LHCN-M2 (cell line): ENCODE measurements around the gene AFF3. TPM values are rescaled to one million over a fixed set of nuclear protein-coding genes. Genes with fewer than 3 reads are reported as not detected.

Source experiments
- DNase-seq: peaks from one replicate; pipeline ENCODE4 v3.0.0-alpha.2; 2012; ENCODE audit warnings: low read depth
- total RNA-seq: library from RNA; depleted of rRNA; stranded (reverse); fragments of >200 nt; gene quantifications from 2 replicates; pipeline ENCODE4 v1.2.3, GENCODE V29; 2014

The AFF3 gene
- total RNA-seq, 1 experiment from 2014 or later = under 0.01 TPM

DNA sequence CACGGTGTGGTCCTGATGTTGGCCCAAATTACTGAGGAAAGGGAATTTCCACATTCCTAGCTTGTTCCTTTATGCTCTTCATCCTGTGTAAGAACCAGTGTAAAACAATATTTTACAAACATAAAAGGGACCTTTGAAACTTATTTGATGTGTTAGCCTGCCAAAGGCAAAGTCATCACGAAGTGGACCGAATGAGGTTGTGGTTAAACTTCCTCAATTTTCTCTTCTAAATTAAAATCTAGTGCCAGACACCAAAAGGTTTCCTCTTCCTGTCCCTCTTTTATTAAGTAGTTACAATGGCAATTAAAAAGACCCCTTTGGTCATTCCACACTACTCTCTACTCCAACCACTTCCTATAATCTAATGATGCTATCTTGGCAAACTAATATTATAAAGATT, 279.8 kb downstream of the AFF3 start:
- no peak for DNase-seq

DNA sequence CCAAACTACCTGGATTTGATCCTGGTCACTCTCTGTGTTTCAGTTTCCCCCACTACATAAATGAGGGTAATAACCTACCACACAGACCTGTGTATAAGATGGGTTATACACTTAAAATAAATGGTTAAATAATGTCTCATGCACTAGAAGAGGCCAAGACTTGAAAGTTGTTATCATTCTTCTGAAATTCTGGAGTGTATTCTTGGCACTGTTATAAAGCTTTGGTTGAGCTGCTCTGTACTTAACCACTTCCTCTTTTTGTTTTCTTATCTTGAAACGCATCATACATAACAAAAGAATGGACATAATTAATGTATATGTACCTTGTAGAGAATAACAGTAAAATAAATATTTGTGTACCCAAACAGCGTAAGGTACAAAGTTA, 281.0 kb downstream of the AFF3 start:
- DNase-seq = no peak

DNA sequence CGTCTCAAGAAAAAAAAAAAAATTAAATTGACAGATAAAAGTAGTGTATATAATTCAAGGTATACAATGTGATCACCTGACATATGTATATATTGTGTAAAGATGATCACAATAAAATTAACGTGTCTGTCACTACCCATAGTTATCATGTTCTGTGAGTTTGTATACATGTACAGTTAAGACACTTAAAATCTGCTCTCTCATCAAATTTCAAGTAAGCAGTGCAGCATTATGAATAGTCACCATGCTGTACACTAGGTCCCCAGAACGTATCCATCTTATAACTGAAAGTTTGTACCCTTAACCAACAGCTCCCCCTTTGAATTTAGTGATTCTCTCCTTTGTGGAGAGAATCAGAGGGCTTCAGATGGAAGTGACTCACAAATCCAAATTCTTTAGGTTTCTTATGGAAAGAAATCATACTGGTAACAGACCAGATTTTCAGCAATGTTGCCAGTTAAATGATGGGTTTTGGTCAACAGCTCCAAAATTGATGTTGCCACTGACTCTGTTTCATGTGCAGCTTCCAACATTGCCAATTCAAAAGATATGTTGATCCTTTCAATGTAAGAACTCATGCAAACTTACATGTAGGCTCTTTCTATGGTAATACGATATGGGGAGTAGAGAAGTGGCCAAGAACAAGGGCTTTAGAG, 281.5 kb downstream of the AFF3 start:
- DNase-seq = no peak

DNA sequence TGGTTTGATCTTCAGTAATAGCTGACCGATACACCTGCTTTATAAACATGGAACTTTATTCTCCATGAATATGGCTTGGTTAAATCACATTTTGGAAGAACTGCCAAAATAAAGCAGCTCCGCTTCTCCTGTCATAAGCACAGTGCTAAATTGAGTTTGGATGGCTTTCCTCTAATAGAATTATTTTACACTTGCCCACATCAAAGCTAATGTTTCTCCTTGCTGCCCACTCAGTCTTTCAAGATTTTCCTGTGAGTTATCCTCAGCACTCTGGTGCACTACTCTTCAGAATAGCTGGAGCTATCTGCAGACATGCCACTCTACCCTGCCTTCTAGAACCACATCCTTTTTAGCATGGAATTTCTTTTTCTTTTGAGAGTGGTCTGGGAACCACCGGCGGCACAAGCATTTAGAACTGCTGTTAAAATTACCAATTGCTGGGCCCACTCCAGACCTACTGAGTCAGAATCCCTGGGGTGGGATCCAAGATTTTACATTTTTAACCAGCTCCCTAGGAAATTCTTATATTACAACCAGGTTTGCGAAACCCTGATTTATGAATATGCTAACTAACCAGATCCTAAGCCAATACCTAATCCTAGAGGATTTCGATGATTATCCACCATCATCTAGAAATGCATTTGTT, 283.3 kb downstream of the AFF3 start:
- DNase-seq = no peak

DNA sequence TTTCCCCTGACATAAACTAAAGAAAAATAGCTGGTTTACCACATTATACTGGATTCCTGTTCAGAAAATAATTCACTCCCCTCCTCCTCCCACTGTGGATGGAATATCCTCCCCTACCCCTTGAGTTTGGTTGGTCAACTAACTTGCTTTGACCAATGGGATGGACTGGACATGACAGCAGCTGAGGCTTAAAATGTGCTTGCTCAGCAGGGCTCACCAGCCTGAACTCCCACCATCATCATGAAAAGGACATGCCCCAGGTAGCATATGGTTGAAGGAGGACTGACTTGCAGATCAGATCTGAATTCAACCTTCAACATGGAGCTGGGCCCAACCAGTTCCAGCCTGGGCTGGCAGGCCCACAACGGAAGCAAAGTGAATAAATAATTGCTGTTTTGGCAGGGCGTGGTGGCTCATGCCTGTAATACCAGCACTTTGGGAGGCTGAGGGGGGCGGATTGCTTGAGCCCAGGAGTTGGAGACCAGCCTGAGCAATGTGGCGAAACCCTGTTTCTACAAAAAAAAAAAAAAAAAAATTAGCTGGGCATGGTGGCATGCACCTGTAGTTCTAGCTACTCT, 284.4 kb downstream of the AFF3 start:
- no peak for DNase-seq

DNA sequence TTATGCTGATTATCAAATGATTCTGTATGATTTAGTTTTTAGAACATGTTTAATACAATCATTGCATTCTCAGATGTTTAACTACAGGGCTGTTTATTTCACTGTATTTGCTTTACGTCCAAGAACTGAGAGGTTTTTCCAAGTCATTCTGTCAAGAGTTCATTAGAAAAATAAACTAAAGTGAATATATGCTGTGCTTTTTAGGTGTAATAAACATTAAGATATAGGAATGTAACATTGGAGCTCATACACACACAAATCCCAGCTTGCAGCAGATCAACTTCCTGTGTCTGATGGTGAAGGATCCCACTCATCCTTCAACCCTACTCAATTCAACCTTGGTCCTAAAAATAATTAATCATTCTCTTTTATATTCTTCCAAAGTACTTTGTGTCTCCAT, 285.0 kb downstream of the AFF3 start:
- DNase-seq = no peak

DNA sequence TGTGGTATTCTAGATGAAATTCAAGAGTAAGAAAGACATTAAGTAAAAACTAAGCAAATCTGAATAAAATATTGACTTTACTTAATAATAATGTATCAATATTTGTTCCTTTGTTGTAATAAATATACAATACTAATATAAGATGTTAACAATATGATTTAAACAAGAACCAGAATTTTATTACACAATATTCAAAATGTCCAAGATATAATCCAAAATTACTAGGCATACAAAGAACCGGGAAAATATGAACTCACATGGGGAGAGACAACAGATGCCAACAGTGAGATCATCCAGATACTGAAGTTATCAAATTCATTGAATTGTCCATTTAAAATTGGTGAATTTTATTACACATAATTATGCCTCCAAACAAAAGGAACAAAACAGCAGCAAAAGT, 286.3 kb downstream of the AFF3 start:
- DNase-seq = no peak

DNA sequence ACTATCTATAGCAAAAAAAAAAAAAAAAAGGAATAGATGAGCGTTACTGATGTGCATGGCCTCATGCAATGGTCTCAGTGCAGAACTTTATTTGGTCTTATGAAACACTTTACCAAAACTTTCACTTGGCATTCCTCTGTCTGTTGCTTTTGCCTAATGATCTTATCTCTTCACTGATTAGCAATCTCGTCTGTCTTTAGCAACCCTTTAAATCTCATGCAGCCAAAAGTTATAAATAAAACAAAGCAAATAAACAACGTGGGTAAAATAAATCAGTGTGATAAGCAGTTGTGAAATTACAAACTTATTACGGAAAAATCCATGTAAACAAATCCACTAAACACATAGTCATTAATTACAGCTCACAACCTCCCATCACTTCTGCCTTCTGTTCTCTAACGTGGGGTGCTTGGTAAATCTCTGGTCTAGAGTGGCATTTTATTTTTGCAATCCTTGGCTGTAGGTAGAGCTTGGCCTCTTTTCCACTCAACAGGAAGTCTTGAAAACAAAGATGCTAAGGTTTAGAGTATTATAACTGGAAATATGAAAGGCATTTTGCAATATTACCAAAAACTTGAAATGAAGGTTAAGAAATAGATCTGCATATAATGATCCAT, 288.0 kb downstream of the AFF3 start:
- DNase-seq = no peak

DNA sequence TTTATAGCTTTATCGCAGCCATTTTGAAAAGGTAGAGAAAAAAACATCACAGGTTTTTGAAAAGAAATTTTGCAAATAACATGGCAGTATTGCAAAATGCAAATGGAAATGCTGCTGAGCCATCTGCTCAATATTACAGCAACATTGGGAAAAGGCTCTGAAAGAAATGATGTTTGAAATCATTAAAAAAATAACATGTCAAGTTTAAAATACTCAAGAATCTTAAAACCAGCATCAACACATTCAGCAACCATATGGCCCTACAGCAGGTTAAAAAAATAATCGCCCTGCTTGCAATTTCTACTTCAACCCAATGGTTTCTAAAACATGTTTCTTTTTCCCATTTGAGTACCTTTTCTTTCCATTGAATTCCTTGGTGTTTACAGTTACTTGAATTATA, 289.4 kb downstream of the AFF3 start:
- DNase-seq = no peak

DNA sequence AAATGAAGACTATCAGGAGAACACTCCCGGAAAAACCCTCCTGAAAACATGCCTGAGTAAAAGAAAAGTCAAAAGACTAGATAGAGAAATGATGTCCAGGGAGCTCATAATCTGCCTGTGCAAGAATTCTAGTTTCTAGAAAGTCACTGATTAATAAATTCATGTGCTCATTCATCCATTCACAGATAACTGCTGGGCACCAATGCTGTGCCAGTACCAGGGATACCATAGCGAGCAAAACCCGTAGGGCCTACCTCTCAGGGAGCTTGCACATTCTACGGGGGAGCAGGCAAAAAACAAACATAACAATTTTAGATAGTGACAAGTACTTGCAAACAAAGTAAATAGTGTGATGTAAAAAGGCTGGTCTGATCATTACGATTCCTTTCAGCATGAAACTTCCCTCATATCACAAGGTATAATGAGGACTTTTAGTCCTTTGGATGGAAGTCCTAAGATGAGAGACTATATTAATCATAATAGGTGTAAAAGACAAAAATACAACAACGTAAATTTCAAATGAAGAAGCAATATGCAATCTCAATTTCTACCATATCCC, 289.9 kb downstream of the AFF3 start:
- no peak for DNase-seq

DNA sequence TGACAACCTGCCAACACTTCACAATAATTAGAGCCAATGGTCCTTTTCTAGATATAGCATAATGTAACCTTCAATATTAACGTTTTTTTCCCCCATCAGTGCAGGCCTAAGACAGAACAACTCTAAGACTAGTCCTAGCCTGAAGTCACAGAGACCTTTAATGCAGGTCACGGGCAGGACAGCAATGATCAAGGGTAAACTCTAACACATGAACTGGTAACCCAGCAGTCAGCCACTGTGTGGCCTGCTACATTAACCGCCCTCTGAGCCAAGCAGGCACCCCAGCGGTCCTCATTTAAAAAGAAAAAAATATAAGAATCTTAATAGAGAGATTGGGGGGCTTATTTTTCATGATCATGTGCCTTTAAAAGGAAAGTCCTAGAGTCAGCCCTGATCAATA, 290.6 kb downstream of the AFF3 start:
- DNase-seq = no peak

DNA sequence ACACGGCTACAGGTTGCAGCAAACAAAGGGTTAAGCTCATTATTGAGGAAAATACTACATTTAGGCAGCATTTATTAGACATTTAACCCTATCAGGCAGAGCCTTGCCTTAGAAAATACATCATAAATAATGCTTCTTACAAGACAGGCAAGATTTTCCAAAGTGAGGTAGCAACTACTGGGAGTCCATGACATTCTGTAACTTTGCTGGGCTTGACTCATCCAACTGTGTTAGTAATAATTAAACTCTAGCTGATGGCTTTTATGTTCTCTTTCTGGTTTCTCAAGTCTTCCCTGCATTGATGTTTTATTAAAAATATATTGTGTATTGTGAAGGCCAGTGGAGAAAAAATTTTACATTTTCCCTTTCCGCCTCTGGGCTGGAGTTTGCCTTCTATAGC, 291.3 kb downstream of the AFF3 start:
- no peak for DNase-seq

DNA sequence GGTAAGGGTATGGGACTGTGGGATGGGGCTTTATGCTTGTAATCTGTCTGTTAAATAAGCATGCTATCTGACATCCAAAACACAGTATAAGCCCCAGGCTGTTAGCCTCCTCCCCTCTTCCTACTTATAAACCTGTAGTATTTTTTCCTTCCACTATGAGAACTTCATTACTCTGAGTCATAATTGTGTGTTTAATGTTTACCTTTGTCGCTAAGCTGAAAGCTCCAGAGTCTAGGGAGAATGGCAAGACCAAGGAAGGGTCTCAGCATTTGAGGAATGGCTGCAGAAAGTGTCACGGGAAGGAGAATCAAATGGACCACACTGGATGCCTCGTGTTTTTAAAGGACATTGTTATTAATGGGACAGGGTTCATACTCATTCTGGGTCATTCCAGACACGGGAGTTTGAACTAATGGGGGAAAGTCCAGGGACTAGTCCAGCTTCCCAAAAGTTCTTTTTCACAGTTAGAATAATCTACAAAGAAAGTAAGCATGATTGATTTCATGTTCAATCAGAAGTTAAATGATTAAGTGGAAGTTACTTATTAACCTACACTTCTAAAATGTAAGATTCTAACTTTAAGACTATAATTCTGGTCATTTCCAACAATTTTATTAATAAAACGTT, 292.2 kb downstream of the AFF3 start:
- DNase-seq = no peak

DNA sequence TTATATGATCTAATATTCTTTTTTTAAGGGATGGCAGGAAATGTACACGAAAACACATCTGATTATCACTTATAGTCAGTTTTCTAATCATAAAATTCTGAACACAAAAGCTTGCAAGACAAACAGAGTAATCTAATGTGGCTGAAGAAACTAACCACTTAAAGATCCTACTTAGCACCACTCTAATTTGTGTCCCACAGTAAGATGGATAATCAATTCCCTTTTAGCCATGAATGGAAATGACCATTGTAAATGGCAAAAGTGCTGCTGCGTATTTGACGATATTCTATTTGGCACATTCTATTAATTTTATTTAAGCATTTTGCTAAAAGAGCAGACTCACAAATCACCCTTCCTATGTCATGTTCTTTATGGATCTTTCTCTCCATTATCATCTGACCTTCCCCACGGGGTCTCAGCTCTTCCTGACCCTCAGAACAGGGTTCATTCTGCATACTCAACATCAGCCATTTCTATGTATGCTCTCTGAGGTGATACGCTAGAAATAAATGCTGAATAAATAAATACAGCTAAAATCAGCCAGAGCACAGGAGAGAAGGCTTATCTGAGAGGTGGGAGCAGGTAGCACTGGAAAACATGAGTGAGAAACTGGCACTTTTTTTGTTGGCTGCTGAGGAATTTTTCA, 295.8 kb downstream of the AFF3 start:
- no peak for DNase-seq

DNA sequence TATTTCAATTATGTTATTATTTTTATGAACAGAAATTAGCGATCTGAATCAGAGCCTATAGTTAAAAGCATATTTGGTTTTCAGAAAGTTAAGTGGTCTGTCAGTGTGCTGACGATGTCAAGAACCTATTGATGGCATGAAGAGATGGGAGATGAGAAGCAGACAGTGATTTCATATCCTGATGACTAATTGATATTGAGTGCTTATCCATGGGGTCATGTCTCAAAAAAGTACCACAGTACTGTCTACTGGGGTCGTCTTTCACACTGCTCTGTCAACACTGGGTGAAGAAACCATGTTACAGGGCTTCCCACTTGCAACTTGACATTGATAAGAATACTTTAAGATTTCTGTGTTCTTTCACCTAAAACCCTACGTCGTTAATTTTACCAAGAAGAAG, 297.1 kb downstream of the AFF3 start:
- DNase-seq = no peak

DNA sequence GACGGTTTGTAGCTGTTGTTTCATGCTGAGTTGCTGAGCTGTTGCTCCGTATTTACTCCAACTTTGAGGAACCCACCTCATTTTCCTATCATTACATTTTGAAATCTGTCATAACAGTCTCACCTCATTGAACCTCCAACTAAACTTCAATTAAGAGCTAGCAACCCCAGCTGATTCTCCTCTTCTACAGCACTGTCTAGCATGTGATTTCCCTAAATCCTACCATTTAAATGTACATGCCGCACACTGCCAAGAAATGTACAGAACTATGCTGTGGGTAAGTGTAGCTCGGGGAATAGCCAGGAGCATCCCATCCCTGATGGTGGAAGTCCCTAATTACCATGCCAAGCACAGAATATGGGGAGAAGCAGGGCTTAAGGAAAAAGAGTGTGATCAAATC, 299.9 kb downstream of the AFF3 start:
- no peak for DNase-seq

DNA sequence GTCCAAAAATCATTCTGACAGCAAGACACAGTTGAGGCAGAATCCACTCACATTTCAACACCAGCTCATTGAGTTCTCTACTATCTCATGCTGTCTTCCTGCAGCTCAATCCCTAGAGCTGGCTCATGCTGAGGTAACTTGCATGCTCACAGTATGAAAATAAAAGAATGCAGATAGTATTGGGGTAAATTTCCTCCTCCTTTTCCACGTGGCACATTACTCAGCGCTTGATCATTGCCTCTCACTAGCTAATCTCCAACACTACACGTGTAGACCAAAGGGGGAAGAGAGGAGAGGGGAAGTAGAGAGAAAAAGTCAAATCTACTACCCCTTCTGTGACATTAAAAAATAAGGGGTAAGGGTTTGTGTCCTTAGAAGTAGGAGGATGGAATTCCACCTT, 300.6 kb downstream of the AFF3 start:
- no peak for DNase-seq

DNA sequence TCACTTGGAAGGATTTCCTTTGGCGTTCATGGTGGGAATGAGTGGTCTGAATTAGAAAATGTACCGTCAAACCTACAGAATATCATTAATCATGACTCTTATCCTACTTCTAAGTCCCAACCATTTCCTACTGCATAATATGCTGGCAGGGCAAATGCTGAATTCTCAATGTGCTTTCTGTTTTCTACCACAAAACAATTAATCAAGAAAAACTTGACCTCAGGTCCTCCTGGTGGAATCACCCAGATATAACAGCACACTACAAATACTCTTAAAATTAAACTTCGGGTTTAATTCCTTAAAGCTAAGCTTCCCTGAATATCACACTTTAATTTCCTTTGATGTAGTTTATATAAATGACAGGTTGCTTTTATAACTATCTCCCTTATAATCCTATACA, 301.6 kb downstream of the AFF3 start:
- DNase-seq = no peak

DNA sequence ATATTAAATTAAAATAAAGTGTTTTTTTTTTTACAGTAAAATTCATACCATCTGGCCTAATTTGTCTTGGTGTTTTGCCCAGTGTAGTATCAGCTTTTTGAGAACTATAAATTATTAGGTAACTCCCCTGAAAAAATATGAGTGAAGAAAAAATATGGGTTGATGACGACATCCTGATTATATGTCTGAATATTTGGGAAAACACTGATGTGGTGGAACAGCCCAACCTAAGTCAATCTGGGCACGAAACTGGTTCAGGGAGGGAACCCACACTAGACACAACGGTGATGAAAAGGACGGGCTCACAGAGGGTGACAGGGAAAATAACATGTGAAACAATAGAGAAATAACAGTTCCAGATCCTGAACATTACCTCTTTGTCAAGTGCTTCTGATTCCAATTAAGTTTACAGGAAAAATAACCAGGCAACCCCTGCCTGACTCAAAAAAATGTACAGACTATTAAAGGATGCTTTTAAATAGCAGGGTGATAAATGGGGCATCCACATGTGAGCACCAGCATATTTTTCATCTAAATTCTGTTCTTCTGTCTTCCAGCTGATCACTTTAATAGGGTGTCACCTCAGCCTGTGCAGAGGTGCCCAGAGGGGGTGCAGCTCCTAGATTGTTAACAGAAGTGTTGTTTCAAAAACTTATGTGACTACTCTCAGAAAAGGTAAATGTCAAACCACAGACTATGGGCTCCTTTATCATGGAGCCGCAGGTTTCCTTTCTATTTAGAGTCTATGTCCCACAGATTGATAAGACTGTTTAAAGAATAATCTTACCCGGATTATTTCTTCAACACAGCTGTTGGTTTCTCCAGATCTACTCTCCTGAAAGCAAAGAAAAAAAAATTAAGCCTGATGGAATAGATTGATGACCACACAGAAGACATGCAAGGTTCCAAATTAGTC, 305.4 kb downstream of the AFF3 start:
- no peak for DNase-seq

DNA sequence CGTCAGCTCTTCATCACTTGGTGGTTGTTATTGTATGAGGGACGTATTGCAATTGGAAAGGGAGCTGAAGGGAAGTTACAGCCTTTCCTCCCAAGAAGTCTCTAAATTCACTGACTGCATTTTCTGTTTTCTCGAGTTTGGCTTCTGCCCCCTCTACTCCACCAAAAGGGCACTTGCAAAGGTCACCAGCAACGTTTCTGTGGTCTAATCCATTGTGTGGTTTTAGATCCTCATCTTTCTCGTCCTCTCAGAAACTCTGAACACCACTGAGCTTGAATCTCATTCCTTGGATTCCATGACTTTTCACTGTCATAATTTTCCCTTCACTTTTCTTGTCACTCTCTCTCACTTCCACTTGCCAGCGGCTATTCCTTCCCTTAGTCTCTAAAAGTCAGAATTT, 308.0 kb downstream of the AFF3 start:
- no peak for DNase-seq
